ENCODE results near the gene TIAL1. TPM values are rescaled to one million over a fixed set of nuclear protein-coding genes. Genes with fewer than 3 reads are reported as not detected.

Gene TIAL1
- total and polyA plus RNA-seq, 2 of the 13 experiments (the other 11 are each of a cell fraction or from before 2014, with no cell fraction given): 31.5 to 148 TPM

- Histone ChIP-seq H3K4me3 (replicated peaks in 1 of 3; ENCODE audit: insufficient read depth in 1 of 3, low read depth in 2 of 3, low read length in 3 of 3) (no peak overlapping the region), H3K27ac (ENCODE audit: extremely low read length, insufficient read depth, low read length) (no peak overlapping the region), H3K4me1 (ENCODE audit: insufficient read depth, low read length) (peaks cover 30% of the 10 kb centered on the region), H3K79me2 (ENCODE audit: insufficient read depth, low read length) (no peaks in the 10 kb centered on the region), H3K27me3 (ENCODE audit: control insufficient read depth in 1 of 2, insufficient read depth in 2 of 2, low read length in 2 of 2) (peaks cover 0 to 3% of the 10 kb centered on the region in 2 experiments; a peak in 1 of 5 replicates), H3K9me3 (ENCODE audit: low read length) (no peaks in the 10 kb centered on the region), H2AFZ (ENCODE audit: low read length) (no peak overlapping the region), H3K9ac (ENCODE audit: insufficient read depth, low read depth, low read length) (no peak overlapping the region), H4K20me1 (ENCODE audit: insufficient read depth, low read length) (no peaks in the 10 kb centered on the region), H3K4me2 (ENCODE audit: low read depth, low read length) (no peak overlapping the region), H3K36me3 (replicated peaks in 1 of 2; ENCODE audit: control insufficient read depth in 1 of 2, insufficient read depth in 2 of 2, low read length in 2 of 2) (no peaks in the 10 kb centered on the region)
- BruUV-seq (replicated peaks): no TSS peak
- DNase-seq (ENCODE audit: low spot score) (no peak), FAIRE-seq (no peak), ATAC-seq (no peak)
- ChIA-PET POLR2A (interaction anchor here (1.6 kb wide), 1 partner anchor 27 kb away, joined by 3 read pairs; no protein-coding TSS in a partner anchor), CTCF (ENCODE audit: low intra/inter-chr PET ratio, low total read pairs) (no interaction called here)
- intact Hi-C loops (cut with micrococcal nuclease; ENCODE audit: unreplicated experiment) (loop anchor here (10.0 kb wide), 1 partner anchor 141 kb away; no protein-coding TSS in a partner anchor), in situ Hi-C loops (cut with HindIII; ENCODE audit: extremely low pct_ligation_motif_present, low pct_unique_long_range_greater_than_20kb) (no loop called here)
- WGBS (ENCODE audit: low lambda C conversion rate): 70% methylated on average over 6 of the region's 6 CpGs
- TF ChIP-seq CHCHD3 (CRISPR knock-in tag; IDR thresholded peaks at IDR 0.05) (no peak), PRDM4 (CRISPR knock-in tag; IDR thresholded peaks at IDR 0.05; ENCODE audit: borderline replicate concordance) (no peak), U2AF1 (optimal IDR thresholded peaks at IDR 0.05; ENCODE audit: low read depth, low read length) (no peak), KLF15 (CRISPR knock-in tag; IDR thresholded peaks at IDR 0.05; ENCODE audit: borderline replicate concordance) (no peak), ZNF577 (CRISPR knock-in tag; IDR thresholded peaks at IDR 0.05; ENCODE audit: borderline replicate concordance, low read depth) (no peak), ZNF333 (CRISPR knock-in tag; IDR thresholded peaks at IDR 0.05; ENCODE audit: borderline replicate concordance) (no peak), ZC3H4 (CRISPR knock-in tag; IDR thresholded peaks at IDR 0.05; ENCODE audit: borderline replicate concordance) (no peak), ZNF33A (CRISPR knock-in tag; IDR thresholded peaks at IDR 0.05; ENCODE audit: borderline replicate concordance) (no peak), ZNF704 (CRISPR knock-in tag; IDR thresholded peaks at IDR 0.05; ENCODE audit: borderline replicate concordance) (no peak), ZFP82 (CRISPR knock-in tag; IDR thresholded peaks at IDR 0.05; ENCODE audit: borderline replicate concordance) (no peak), FOXM1 (CRISPR knock-in tag; IDR thresholded peaks at IDR 0.05) (no peak), JUNB (CRISPR knock-in tag; IDR thresholded peaks at IDR 0.05; ENCODE audit: borderline replicate concordance) (no peak), FOXK1 (CRISPR knock-in tag; IDR thresholded peaks at IDR 0.05; ENCODE audit: borderline replicate concordance, low read depth) (no peak)
Observed at GRCh38 chr10:119613741-119614140, 17.0 kb upstream of the TIAL1 start.

Measured in HepG2 (cell line).